Measurements from ENCODE around the gene OR4D1.

The OR4D1 gene

DNA sequence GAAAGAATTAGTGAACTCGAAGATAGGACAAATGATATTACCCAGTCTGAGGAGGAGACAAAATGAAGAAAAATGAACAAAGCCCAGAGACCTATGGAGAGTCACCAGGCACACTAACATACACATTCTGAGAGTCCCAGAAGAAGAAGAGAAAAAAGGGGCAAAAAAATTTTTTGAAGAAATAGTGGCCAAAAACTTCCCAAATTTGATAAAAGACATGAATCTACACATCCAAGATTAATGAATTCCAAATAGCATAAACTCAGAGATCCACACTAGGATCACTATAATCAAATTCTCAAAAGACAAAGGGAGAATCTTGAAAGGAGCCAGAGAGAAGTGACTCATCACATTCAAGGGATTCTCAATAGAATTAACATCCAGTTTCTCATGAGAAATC, 3.4 kb upstream of the OR4D1 start:
- no peak for TF ChIP-seq Cebpa-rat (IDR thresholded peaks at IDR 0.05)
- no peaks in the 10 kb centered on the region for H4K20me1 ChIP-seq
- no peak overlapping the region for H3K4me2 ChIP-seq
- no peak overlapping the region for H3K27ac ChIP-seq
- peaks cover 0 to 5% (median 0%) of the 10 kb centered on the region in 11 experiments; a peak in 2 of 22 replicates for H3K27me3 ChIP-seq
- no peak overlapping the region for H3K4me3 ChIP-seq
- no peak overlapping the region for H3K9ac ChIP-seq
- H3K36me3 ChIP-seq, result peaks cover 0 to 7% (median 0%) of the 10 kb centered on the region in 11 experiments; a peak in 2 of 22 replicates
- no peaks in the 10 kb centered on the region for H3K4me1 ChIP-seq
- peaks cover 31 to 42% (median 39%) of the 10 kb centered on the region in 11 experiments for H3K9me3 ChIP-seq (replicated peaks in 1 of 11)

GRCh38 chr17:58148609-58149008, 425 bp downstream of the OR4D1 start:
- Histone ChIP-seq H3K27me3 (peaks cover 0 to 11% (median 0%) of the 10 kb centered on the region in 11 experiments; a peak in 5 of 22 replicates), H3K4me1 (peaks cover 13 to 16% (median 16%) of the 10 kb centered on the region in 10 experiments), H3K36me3 (peaks cover 0 to 7% (median 0%) of the 10 kb centered on the region in 11 experiments; a peak in 2 of 22 replicates)

DNA sequence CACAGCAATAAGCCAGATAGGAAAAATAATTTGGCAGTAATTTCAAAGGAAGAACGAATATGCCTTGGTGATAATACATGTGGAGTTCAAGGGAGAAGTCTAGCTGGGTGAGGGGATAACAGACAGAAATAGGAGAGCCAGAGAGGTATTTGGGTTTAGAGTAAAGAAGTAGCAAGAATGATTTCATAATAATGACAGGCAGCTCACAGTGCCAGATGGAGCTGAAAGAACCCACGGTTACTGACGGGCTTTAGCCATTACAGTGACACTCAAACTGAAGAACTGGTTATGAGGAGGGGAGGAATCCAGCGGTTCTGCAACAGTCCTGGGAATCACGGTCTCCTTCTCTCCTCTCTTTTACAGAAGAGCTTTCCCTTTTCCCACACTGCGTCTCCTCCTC, 2.2 kb downstream of the OR4D1 start:
- Histone ChIP-seq H3K4me2 (no peak overlapping the region), H3K27ac (no peak overlapping the region), H3K4me3 (no peak overlapping the region), H3K4me1 (peaks cover 15 to 26% (median 21%) of the 10 kb centered on the region in 10 experiments), H4K20me1 (no peaks in the 10 kb centered on the region), H3K9me3 (replicated peaks in 1 of 11) (peaks cover 14 to 25% (median 19%) of the 10 kb centered on the region in 11 experiments), H3K27me3 (peaks cover 0 to 23% (median 9%) of the 10 kb centered on the region in 11 experiments; a peak in 18 of 22 replicates), H3K36me3 (no peaks in the 10 kb centered on the region), H3K9ac (no peak overlapping the region)
- TF ChIP-seq Cebpa-rat (IDR thresholded peaks at IDR 0.05), result no peak; a peak in 1 of 22 replicates

More at GRCh38 chr17:58148609-58149008, 425 bp downstream of the OR4D1 start:
- no peak overlapping the region for H3K4me3 ChIP-seq
- H3K9ac ChIP-seq, result no peak overlapping the region
- peaks cover 29 to 37% (median 35%) of the 10 kb centered on the region in 11 experiments for H3K9me3 ChIP-seq (replicated peaks in 1 of 11)
- no peak overlapping the region for H3K27ac ChIP-seq
- TF ChIP-seq Cebpa-rat (IDR thresholded peaks at IDR 0.05), result no peak
- H3K4me2 ChIP-seq, result no peak overlapping the region
- H4K20me1 ChIP-seq, result no peaks in the 10 kb centered on the region

DNA sequence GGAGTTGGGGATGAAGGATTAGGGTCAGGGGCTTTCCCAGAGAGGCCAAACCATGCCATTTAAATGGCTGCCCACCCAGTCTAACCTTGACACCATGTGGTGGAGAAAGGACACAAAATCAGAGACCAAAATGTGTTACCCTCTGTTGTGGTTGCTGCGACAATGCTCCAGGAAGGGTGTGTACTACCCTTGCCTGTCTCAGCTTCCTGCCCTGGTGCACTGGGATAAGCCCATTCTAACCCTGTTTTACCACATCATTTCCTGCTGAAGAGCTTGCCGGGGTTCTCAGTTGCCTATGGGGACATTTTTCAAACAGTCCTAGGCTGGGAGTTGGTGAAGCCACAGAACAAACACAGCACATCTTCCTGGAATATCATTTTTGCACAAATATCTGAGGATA, 4.9 kb downstream of the OR4D1 start:
- Histone ChIP-seq H4K20me1 (no peaks in the 10 kb centered on the region; a peak in 1 of 22 replicates), H3K4me3 (peak overlapping the region in 3 of 10 experiments; percentile 8 to 31 (median 30); a peak in 4 of 20 replicates), H3K4me1 (peaks cover 15 to 28% (median 21%) of the 10 kb centered on the region in 10 experiments), H3K27me3 (peaks cover 26 to 50% (median 36%) of the 10 kb centered on the region in 11 experiments), H3K9ac (peak overlapping the region in 7 of 11 experiments; percentile 3 to 59 (median 36); a peak in 10 of 22 replicates), H3K4me2 (peak overlapping the region; percentile 62 to 90 (median 80)), H3K9me3 (replicated peaks in 1 of 11) (peaks cover 0 to 27% (median 17%) of the 10 kb centered on the region in 11 experiments; a peak in 17 of 22 replicates), H3K36me3 (no peaks in the 10 kb centered on the region), H3K27ac (peak overlapping the region in 10 of 11 experiments; percentile 32 to 81 (median 76); a peak in 20 of 22 replicates)
- peak in 3 of 11 experiments; percentile 11 to 43 (median 36); a peak in 1 of 22 replicates for TF ChIP-seq Cebpa-rat (IDR thresholded peaks at IDR 0.05)

GRCh38 chr17:58153671-58154070, 5.5 kb downstream of the OR4D1 start:
- Histone ChIP-seq H3K9me3 (replicated peaks in 1 of 11) (peaks cover 0 to 27% (median 17%) of the 10 kb centered on the region in 11 experiments; a peak in 17 of 22 replicates), H3K36me3 (no peaks in the 10 kb centered on the region), H3K9ac (peak overlapping the region in 4 of 11 experiments; percentile 3 to 59 (median 31); a peak in 2 of 22 replicates), H3K27ac (peak overlapping the region in 9 of 11 experiments; percentile 28 to 81 (median 76); a peak in 17 of 22 replicates), H3K27me3 (peaks cover 30 to 55% (median 42%) of the 10 kb centered on the region in 11 experiments), H3K4me3 (peak overlapping the region in 3 of 10 experiments; percentile 8 to 31 (median 30); a peak in 2 of 20 replicates), H4K20me1 (no peaks in the 10 kb centered on the region; a peak in 1 of 22 replicates), H3K4me2 (peak overlapping the region; percentile 62 to 90 (median 80)), H3K4me1 (peaks cover 15 to 28% (median 21%) of the 10 kb centered on the region in 10 experiments)
- TF ChIP-seq Cebpa-rat (IDR thresholded peaks at IDR 0.05), result no peak

DNA sequence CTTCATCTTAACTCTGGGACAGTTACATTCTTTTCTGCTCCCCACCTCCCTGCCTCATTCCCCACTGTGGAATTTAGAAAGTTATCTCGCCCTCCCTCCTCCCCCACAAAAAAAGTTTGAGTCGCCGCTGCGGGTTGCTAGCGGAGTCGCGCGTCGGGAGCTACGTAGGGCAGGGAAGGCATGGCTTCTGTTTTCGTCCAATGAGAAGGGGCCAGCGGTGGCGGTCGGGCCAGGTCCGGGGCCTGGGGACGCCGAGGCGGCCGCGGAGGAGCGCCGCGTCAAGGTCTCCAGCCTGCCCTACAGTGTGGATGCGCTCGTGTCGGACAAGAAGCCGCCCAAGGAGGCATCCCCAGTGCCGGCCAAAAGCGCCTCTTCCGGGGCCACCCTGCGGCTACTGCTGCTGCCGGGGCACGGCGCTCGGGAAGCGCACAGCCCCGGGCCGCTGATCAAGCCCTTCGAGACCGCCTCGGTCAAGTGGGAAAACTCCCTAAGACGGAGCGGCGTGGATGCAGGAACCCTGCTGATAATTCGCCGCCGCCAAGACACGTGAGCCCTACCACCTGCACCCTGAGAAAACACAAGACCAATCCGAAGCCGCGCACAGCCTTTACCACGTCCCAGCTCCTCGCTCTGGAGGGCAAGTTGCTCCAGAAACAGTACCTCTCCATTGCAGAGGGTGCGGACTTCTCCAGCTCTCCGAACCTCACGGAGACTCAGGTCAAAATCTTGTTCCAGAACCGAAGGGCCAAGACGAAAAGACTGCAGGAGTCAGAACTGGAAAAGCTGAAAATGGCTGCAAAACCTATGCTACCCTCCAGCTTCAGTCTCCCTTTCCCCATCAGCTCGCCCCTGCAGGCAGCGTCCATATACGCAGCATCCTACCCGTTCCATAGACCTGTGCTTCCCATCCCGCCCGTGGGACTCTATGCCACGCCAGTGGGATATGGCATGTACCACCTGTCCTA, 8.9 kb downstream of the OR4D1 start:
- H3K4me1 ChIP-seq, result peaks cover 15 to 27% (median 20%) of the 10 kb centered on the region in 10 experiments
- H3K36me3 ChIP-seq, result no peaks in the 10 kb centered on the region
- H3K9me3 ChIP-seq (replicated peaks in 1 of 11), result peaks cover 0 to 27% (median 17%) of the 10 kb centered on the region in 11 experiments; a peak in 17 of 22 replicates
- H3K27ac ChIP-seq, result 0 out of 22 replicates have a peak overlapping the region, but pooled peaks of 1 of the 11 experiments have one; percentile 9
- no peak for TF ChIP-seq Cebpa-rat (IDR thresholded peaks at IDR 0.05)
- H3K9ac ChIP-seq, result peak overlapping the region in 4 of 11 experiments; percentile 24 to 55 (median 36); a peak in 4 of 22 replicates
- H3K27me3 ChIP-seq, result peaks cover 30 to 54% (median 50%) of the 10 kb centered on the region in 11 experiments
- H3K4me2 ChIP-seq, result peak overlapping the region; percentile 46 to 78 (median 68)
- no peaks in the 10 kb centered on the region; a peak in 1 of 22 replicates for H4K20me1 ChIP-seq
- peak overlapping the region; percentile 37 to 66 (median 50); a peak in 19 of 20 replicates for H3K4me3 ChIP-seq

- Histone ChIP-seq H3K36me3 (no peaks in the 10 kb centered on the region), H3K4me2 (no peak overlapping the region), H3K4me3 (no peak overlapping the region), H3K27ac (no peak overlapping the region), H3K9me3 (replicated peaks in 1 of 11) (peaks cover 0 to 27% (median 17%) of the 10 kb centered on the region in 11 experiments; a peak in 17 of 22 replicates), H3K27me3 (peaks cover 30 to 54% (median 50%) of the 10 kb centered on the region in 11 experiments), H4K20me1 (no peaks in the 10 kb centered on the region; a peak in 1 of 22 replicates), H3K4me1 (peaks cover 6 to 16% (median 9%) of the 10 kb centered on the region in 10 experiments), H3K9ac (no peak overlapping the region)
- TF ChIP-seq Cebpa-rat (IDR thresholded peaks at IDR 0.05), result no peak
Measured at GRCh38 chr17:58158181-58158580, 10.0 kb downstream of the OR4D1 start.

GRCh38 chr17:58161566-58161965, 13.4 kb downstream of the OR4D1 start:
- Histone ChIP-seq H3K36me3 (no peaks in the 10 kb centered on the region), H3K9me3 (replicated peaks in 1 of 11) (peaks cover 0 to 12% (median 9%) of the 10 kb centered on the region in 11 experiments; a peak in 17 of 22 replicates), H3K27ac (no peak overlapping the region), H3K4me2 (no peak overlapping the region), H3K4me3 (no peak overlapping the region), H3K4me1 (peaks cover 0 to 4% (median 0%) of the 10 kb centered on the region in 10 experiments; a peak in 3 of 20 replicates), H4K20me1 (no peaks in the 10 kb centered on the region; a peak in 1 of 22 replicates), H3K9ac (no peak overlapping the region), H3K27me3 (peaks cover 16 to 32% (median 28%) of the 10 kb centered on the region in 11 experiments)
- no peak for TF ChIP-seq Cebpa-rat (IDR thresholded peaks at IDR 0.05)
